GM12875 (cell line): ENCODE data around the gene MKNK2.

ENCODE experiments used
- H3K4me3 ChIP-seq: one replicate; pipeline ENCODE4 v1.5.1; 2011; ENCODE audit warnings: low read depth, low read length, control low read depth
- TF ChIP-seq, protein P1 (sequence below): IDR thresholded peaks from 2 replicates; pipeline ENCODE4 v1.5.1; 2011; ENCODE audit warnings: low read depth, mild to moderate bottlenecking, control low read depth, inconsistent platforms, low read length, moderate library complexity, borderline replicate concordance; ENCODE audit not compliant: insufficient read depth

The MKNK2 gene

GRCh38 chr19:2048959-2049740, 1.9 kb downstream of the MKNK2 start:
- H3K4me3 ChIP-seq, result peak overlapping the region; percentile 96
- TF ChIP-seq, protein P1, sequence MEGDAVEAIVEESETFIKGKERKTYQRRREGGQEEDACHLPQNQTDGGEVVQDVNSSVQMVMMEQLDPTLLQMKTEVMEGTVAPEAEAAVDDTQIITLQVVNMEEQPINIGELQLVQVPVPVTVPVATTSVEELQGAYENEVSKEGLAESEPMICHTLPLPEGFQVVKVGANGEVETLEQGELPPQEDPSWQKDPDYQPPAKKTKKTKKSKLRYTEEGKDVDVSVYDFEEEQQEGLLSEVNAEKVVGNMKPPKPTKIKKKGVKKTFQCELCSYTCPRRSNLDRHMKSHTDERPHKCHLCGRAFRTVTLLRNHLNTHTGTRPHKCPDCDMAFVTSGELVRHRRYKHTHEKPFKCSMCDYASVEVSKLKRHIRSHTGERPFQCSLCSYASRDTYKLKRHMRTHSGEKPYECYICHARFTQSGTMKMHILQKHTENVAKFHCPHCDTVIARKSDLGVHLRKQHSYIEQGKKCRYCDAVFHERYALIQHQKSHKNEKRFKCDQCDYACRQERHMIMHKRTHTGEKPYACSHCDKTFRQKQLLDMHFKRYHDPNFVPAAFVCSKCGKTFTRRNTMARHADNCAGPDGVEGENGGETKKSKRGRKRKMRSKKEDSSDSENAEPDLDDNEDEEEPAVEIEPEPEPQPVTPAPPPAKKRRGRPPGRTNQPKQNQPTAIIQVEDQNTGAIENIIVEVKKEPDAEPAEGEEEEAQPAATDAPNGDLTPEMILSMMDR, result no peak

- TF ChIP-seq, protein P1, result no peak
- H3K4me3 ChIP-seq, result peak overlapping the region; percentile 96
These were observed 2.7 kb downstream of the MKNK2 start for GRCh38 chr19:2048104-2048958.

DNA sequence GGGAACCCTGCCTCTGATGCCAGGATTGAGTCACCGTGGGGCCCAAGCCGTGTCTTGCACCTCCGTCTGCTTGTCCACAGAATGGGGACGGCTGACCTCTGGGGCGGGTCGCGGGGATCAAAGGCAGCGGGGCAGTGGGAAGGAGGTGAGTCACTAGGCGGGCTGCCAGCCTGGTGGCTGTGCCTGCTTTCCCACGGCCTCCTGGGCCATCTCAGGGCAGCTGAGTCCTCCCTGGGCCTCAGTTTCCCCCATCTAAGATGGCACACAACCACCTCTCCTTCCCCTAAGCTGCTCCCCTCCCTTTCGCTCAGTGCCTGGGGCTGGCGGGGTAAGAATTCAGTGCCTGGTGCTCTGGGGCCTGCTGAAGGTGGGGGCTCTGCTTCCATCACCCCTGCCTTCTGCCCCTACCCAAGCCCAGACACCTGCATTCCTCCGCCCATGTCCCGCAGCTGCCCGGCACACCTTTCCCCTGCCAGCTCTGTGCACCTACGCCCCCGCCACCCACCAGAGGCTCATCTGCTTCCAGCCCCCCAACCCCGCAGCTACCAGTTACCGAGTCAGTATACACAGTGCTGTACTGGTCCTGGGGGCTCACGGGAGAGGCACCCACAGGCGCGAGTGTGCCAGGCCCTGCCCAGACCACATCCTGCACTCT, 3.5 kb downstream of the MKNK2 start:
- TF ChIP-seq, protein P1, result no peak
- H3K4me3 ChIP-seq, result no peak overlapping the region

DNA sequence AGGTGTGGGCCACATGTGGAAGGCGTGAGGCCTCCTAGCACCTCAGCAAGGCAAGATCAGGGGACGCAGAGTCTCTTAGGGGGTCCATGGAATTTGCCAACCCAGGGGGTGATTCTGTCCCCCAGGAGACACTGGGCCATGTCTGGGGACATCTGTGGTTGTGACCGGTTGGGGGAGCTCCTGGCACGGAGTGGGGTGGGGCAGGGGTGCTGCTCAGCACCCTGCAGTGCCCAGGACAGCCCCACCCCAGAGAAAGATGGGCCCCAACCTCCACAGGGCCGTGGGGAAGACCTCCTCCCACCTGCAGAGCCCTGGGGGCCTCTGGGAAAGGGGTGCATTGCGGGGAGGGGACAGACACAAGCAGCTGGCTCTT, 4.0 kb downstream of the MKNK2 start:
- no peak overlapping the region for H3K4me3 ChIP-seq
- TF ChIP-seq, protein P1, result peak; percentile 11; the same call in 1 of the 2 replicates

GRCh38 chr19:2046046-2046907, 4.8 kb downstream of the MKNK2 start:
- H3K4me3 ChIP-seq, result no peak overlapping the region
- TF ChIP-seq, protein P1, result no peak

- no peak overlapping the region for H3K4me3 ChIP-seq
- TF ChIP-seq, protein P1, result no peak
These were observed 5.5 kb downstream of the MKNK2 start for GRCh38 chr19:2045501-2046045.
